GM23248 (cell line): Measurements from ENCODE around the gene MYH7. TPM values are rescaled to one million over a fixed set of nuclear protein-coding genes. Genes with fewer than 3 reads are reported as not detected.

Experiments used
- DNase-seq: peaks from one replicate; pipeline ENCODE4 v3.0.0-alpha.2; 2015
- H2AFZ ChIP-seq: fragments of 200-600 bp; sonication (generic); 2 replicates; pipeline ENCODE4 v1.6.1; 2016; ENCODE audit warnings: antibody characterized with exemption
- H3F3A ChIP-seq: fragments of 200-600 bp; sonication (generic); 2 replicates; pipeline ENCODE4 v1.6.1; 2016; ENCODE audit warnings: mild to moderate bottlenecking, antibody characterized with exemption, mixed run types; ENCODE audit not compliant: insufficient read depth
- H3K27ac ChIP-seq: fragments of 200-600 bp; sonication (generic); 2 replicates; pipeline ENCODE4 v1.5.1; 2016; ENCODE audit warnings: mild to moderate bottlenecking
- H3K27me3 ChIP-seq: fragments of 200-600 bp; sonication (generic); replicated peaks from 2 replicates; pipeline ENCODE4 v1.6.1; 2016; ENCODE audit warnings: mild to moderate bottlenecking; ENCODE audit not compliant: insufficient read depth
- H3K36me3 ChIP-seq: fragments of 200-600 bp; sonication (generic); 2 replicates; pipeline ENCODE4 v1.6.1; 2016; ENCODE audit warnings: low read depth, mild to moderate bottlenecking
- H3K4me1 ChIP-seq: fragments of 200-600 bp; sonication (generic); 2 replicates; pipeline ENCODE4 v1.6.1; 2016; ENCODE audit warnings: mild to moderate bottlenecking; ENCODE audit not compliant: insufficient read depth
- H3K4me2 ChIP-seq: fragments of 200-600 bp; sonication (generic); one replicate; pipeline ENCODE4 v1.6.1; 2016; ENCODE audit warnings: mild to moderate bottlenecking; ENCODE audit not compliant: unreplicated experiment
- H3K4me3 ChIP-seq: fragments of 200-600 bp; sonication (generic); 2 replicates; pipeline ENCODE4 v1.5.1; 2016; ENCODE audit warnings: mild to moderate bottlenecking
- H3K79me2 ChIP-seq: fragments of 200-600 bp; sonication (generic); 2 replicates; pipeline ENCODE4 v1.6.1; 2016; ENCODE audit warnings: mild to moderate bottlenecking; ENCODE audit not compliant: insufficient read depth
- H3K9ac ChIP-seq: fragments of 200-600 bp; sonication (generic); 2 replicates; pipeline ENCODE4 v1.6.1; 2016; ENCODE audit warnings: mild to moderate bottlenecking
- H3K9me2 ChIP-seq: fragments of 200-600 bp; sonication (generic); 2 replicates; pipeline ENCODE4 v1.6.1; 2016; ENCODE audit warnings: mixed run types, mild to moderate bottlenecking, moderate library complexity; ENCODE audit not compliant: insufficient read depth
- H3K9me3 ChIP-seq: fragments of 200-600 bp; sonication (generic); one replicate; pipeline ENCODE4 v1.6.1; 2017; ENCODE audit warnings: low read depth
- H4K20me1 ChIP-seq: fragments of 200-600 bp; sonication (generic); 2 replicates; pipeline ENCODE4 v1.6.0; 2016; ENCODE audit not compliant: insufficient read depth
- EZH2 ChIP-seq: fragments of 200-600 bp; sonication (generic); IDR thresholded peaks from 2 replicates; pipeline ENCODE4 v1.6.1; 2018; ENCODE audit warnings: antibody characterized with exemption, mild to moderate bottlenecking; ENCODE audit not compliant: insufficient read depth, poor library complexity, severe bottlenecking
- EZH2phosphoT487 ChIP-seq: fragments of 200-600 bp; sonication (generic); IDR thresholded peaks from 2 replicates; pipeline ENCODE4 v1.6.1; 2018; ENCODE audit warnings: antibody characterized with exemption, moderate library complexity, mild to moderate bottlenecking, low read depth; ENCODE audit not compliant: insufficient read depth
- WGBS, 2 experiments: methylation state at CpG; one replicate each; pipeline ENCODE4 v1.1.6; 2015 to 2017; ENCODE audit warnings: low lambda C conversion rate in 2 of 2, low coverage in 1 of 2; ENCODE audit errors: missing lambda C conversion rate in 2 of 2; 5-methylcytosine and 5-hydroxymethylcytosine counted together
- in situ Hi-C: fragments of 300-500 bp; cut with MboI; formaldehyde crosslinking; loops from 2 replicates; pipeline ENCODE4 v1.15.0; 2020
- polyA plus RNA-seq: library from polyadenylated mRNA; unstranded; fragments of >200 nt; fragmentation: Nextera tagmentation; extraction: Ambion mirVana; gene quantifications from 2 replicates; pipeline ENCODE4 v1.2.1, GENCODE V29; 2016
- total RNA-seq: library from RNA; depleted of rRNA; stranded (reverse); fragments of >200 nt; shearing (Covaris generic); gene quantifications from 2 replicates; pipeline ENCODE4 v1.2.3, GENCODE V29; 2014

The MYH7 gene
- total and polyA plus RNA-seq, 2 experiments from 2014 or later: not detected

- TF ChIP-seq EZH2 (no peak), EZH2phosphoT487 (no peak)
- Histone ChIP-seq H3K36me3 (no peaks in the 10 kb centered on the region), H2AFZ (no peak overlapping the region), H3K27ac (no peak overlapping the region), H3K9ac (no peak overlapping the region), H3K4me2 (no peak overlapping the region), H3K27me3 (peaks cover 10% of the 10 kb centered on the region; the same call in 1 of the 2 replicates), H3K79me2 (no peaks in the 10 kb centered on the region), H3K9me3 (no peaks in the 10 kb centered on the region), H3K4me3 (no peak overlapping the region), H3K9me2 (no peaks in the 10 kb centered on the region), H4K20me1 (no peaks in the 10 kb centered on the region), H3K4me1 (no peaks in the 10 kb centered on the region), H3F3A (no peaks in the 10 kb centered on the region)
- in situ Hi-C loops: no loop called here
- no peak for DNase-seq
- 38% methylated on average over 11 of the region's 11 CpGs for WGBS, 2 experiments
Observed at GRCh38 chr14:23443411-23443812, 8.0 kb upstream of the MYH7 start.

GRCh38 chr14:23442721-23443356 is 7.4 kb upstream of the MYH7 start:
- Histone ChIP-seq H3K27ac (no peak overlapping the region), H3K4me3 (no peak overlapping the region), H3K4me2 (no peak overlapping the region), H3K4me1 (no peaks in the 10 kb centered on the region), H3K36me3 (no peaks in the 10 kb centered on the region), H2AFZ (no peak overlapping the region), H3K9ac (no peak overlapping the region), H3K27me3 (peaks cover 10% of the 10 kb centered on the region; the same call in 1 of the 2 replicates), H4K20me1 (no peaks in the 10 kb centered on the region), H3K9me3 (no peaks in the 10 kb centered on the region), H3K79me2 (no peaks in the 10 kb centered on the region), H3F3A (no peaks in the 10 kb centered on the region), H3K9me2 (no peaks in the 10 kb centered on the region)
- in situ Hi-C loops: no loop called here
- 32 to 33% methylated on average over 9 of the region's 9 CpGs for WGBS, 2 experiments
- TF ChIP-seq EZH2 (no peak), EZH2phosphoT487 (no peak)
- no peak for DNase-seq

- no peaks in the 10 kb centered on the region for H3K9me3 ChIP-seq
- DNase-seq: peak; percentile 29
- TF ChIP-seq EZH2 (no peak), EZH2phosphoT487 (no peak)
- H3K27ac ChIP-seq: no peak overlapping the region
- no peak overlapping the region for H3K4me2 ChIP-seq
- peaks cover 10% of the 10 kb centered on the region; the same call in 1 of the 2 replicates for H3K27me3 ChIP-seq
- no peaks in the 10 kb centered on the region for H3K9me2 ChIP-seq
- no peak overlapping the region for H2AFZ ChIP-seq
- H3K9ac ChIP-seq: no peak overlapping the region
- no peaks in the 10 kb centered on the region for H3K79me2 ChIP-seq
- no peak overlapping the region for H3K4me3 ChIP-seq
- 27 to 38% methylated on average over 1 of the region's 1 CpG for WGBS, 2 experiments
- H3K36me3 ChIP-seq: no peaks in the 10 kb centered on the region
- H3F3A ChIP-seq: no peaks in the 10 kb centered on the region
- H4K20me1 ChIP-seq: no peaks in the 10 kb centered on the region
- H3K4me1 ChIP-seq: no peaks in the 10 kb centered on the region
- in situ Hi-C loops: no loop called here
Observed at GRCh38 chr14:23441076-23441475, 5.6 kb upstream of the MYH7 start.

GRCh38 chr14:23439107-23439835 is 3.8 kb upstream of the MYH7 start:
- no peak overlapping the region for H3K4me2 ChIP-seq
- no peak overlapping the region for H3K4me3 ChIP-seq
- no peaks in the 10 kb centered on the region for H3K9me2 ChIP-seq
- no peaks in the 10 kb centered on the region for H4K20me1 ChIP-seq
- in situ Hi-C loops: no loop called here
- no peak overlapping the region for H3K27ac ChIP-seq
- no peaks in the 10 kb centered on the region for H3K79me2 ChIP-seq
- peaks cover 6% of the 10 kb centered on the region for H3K27me3 ChIP-seq
- WGBS, 2 experiments: 35% methylated on average over 6 of the region's 6 CpGs
- DNase-seq: no peak
- no peaks in the 10 kb centered on the region for H3K36me3 ChIP-seq
- H2AFZ ChIP-seq: no peak overlapping the region
- no peaks in the 10 kb centered on the region for H3K4me1 ChIP-seq
- no peaks in the 10 kb centered on the region for H3F3A ChIP-seq
- no peak overlapping the region for H3K9ac ChIP-seq
- H3K9me3 ChIP-seq: no peaks in the 10 kb centered on the region
- TF ChIP-seq EZH2phosphoT487: no peak
- no peak for TF ChIP-seq EZH2
